Measurements from ENCODE around the gene CFAP299. TPM values are rescaled to one million over a fixed set of nuclear protein-coding genes. Genes with fewer than 3 reads are reported as not detected.

CFAP299 gene
- total and polyA plus RNA-seq, 2 of the 8 experiments (the other 6 are each of a cell fraction or from before 2014, with no cell fraction given): not detected

DNA sequence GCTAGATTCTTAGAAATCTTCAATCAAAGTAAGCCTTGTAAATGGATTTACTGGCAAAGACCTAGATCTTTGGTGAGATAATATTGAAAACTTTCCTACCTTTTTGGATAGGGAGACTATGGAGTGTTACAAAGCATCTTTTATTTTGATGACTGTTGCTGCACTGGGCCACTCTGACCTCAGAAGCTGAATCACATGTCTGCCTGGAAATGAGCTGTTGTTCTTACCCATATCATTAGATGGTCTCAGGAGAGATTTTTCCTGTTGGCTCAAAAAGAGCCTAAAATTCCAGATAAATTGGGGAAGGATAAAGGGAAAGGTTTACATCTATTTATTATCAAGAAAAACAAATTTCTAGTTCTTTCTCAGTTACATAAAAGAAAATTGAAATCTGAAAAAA lies 567.5 kb downstream of the CFAP299 start:
- H4K91ac ChIP-seq (replicated peaks; ENCODE audit: insufficient read length, low read length): no peak overlapping the region
- no peaks in the 10 kb centered on the region for H3K79me1 ChIP-seq (ENCODE audit: low read depth, low read length)
- no peak overlapping the region for H4K5ac ChIP-seq (ENCODE audit: insufficient read length, low read depth, low read length)
- ChIA-PET CTCF (ENCODE audit: partially characterized antibody) (no interaction called here), POLR2A (ENCODE audit: partially characterized antibody) (no interaction called here)
- H3K9me3 ChIP-seq (ENCODE audit: insufficient read depth in 2 of 2, low read depth in 1 of 2, low read length in 1 of 2): peaks cover 8 to 12% of the 10 kb centered on the region in 2 experiments; a peak in 3 of 4 replicates
- no peaks in the 10 kb centered on the region for H3K27me3 ChIP-seq (replicated peaks in 1 of 4; ENCODE audit: control insufficient read depth in 3 of 4, extremely low read depth in 1 of 4, insufficient read depth in 3 of 4, low read length in 3 of 4)
- no peak overlapping the region for H3K27ac ChIP-seq (ENCODE audit: low read depth, low read length)
- H2BK20ac ChIP-seq (ENCODE audit: low read length): no peak overlapping the region
- H4K8ac ChIP-seq (ENCODE audit: extremely low read depth, insufficient read depth, low read length): no peak overlapping the region
- no peak overlapping the region for H2BK12ac ChIP-seq (ENCODE audit: low read depth, low read length)
- no peak overlapping the region for H3K9ac ChIP-seq (replicated peaks in 1 of 4; ENCODE audit: extremely low read depth in 1 of 4, low read depth in 3 of 4, low read length in 3 of 4)
- TF ChIP-seq SIN3A (conservative IDR thresholded peaks at IDR 0.05 in 1 of 2, IDR thresholded peaks at IDR 0.05 in 1 of 2; ENCODE audit: low read depth in 1 of 2, low read length in 2 of 2) (no peak), RBBP5 (IDR thresholded peaks at IDR 0.05; ENCODE audit: borderline replicate concordance, low read depth, low read length) (no peak), RXRA (IDR thresholded peaks at IDR 0.05; ENCODE audit: insufficient read depth, low read depth, low read length) (no peak), CHD1 (IDR thresholded peaks at IDR 0.05; ENCODE audit: low read depth, low read length) (no peak), TCF12 (IDR thresholded peaks at IDR 0.05; ENCODE audit: low read depth, low read length) (no peak)
- H3K18ac ChIP-seq (ENCODE audit: extremely low read depth, low read length): no peak overlapping the region
- H4K20me1 ChIP-seq (replicated peaks in 1 of 2; ENCODE audit: control insufficient read depth in 1 of 2, insufficient read depth in 2 of 2, low read length in 2 of 2): no peaks in the 10 kb centered on the region
- H3K14ac ChIP-seq (ENCODE audit: insufficient read length): no peak overlapping the region
- DNase-seq (ENCODE audit: low read depth in 1 of 2, low spot score in 2 of 2) (no peak), FAIRE-seq (no peak)
- H3K23me2 ChIP-seq (ENCODE audit: low read depth, low read length): peaks cover 2% of the 10 kb centered on the region; the same call in 1 of the 2 replicates
- no peak overlapping the region for H3K23ac ChIP-seq (ENCODE audit: insufficient read length)
- H3K4me1 ChIP-seq (replicated peaks in 1 of 4; ENCODE audit: control insufficient read depth in 3 of 4, insufficient read depth in 4 of 4, low read length in 3 of 4): no peaks in the 10 kb centered on the region
- no peak overlapping the region for H2AFZ ChIP-seq (ENCODE audit: low read length)
- H2BK120ac ChIP-seq (replicated peaks; ENCODE audit: low read depth, low read length): no peak overlapping the region
- H2BK15ac ChIP-seq (ENCODE audit: low read length): no peak overlapping the region
- no peak overlapping the region for H3K4ac ChIP-seq (replicated peaks; ENCODE audit: insufficient read length, low read depth, low read length)
- no peaks in the 10 kb centered on the region for H3K79me2 ChIP-seq (ENCODE audit: control insufficient read depth in 1 of 2, insufficient read depth in 2 of 2, low read length in 2 of 2)
- no peak overlapping the region for H2AK5ac ChIP-seq (ENCODE audit: low read depth, low read length)
- no peak overlapping the region for H3K4me3 ChIP-seq (ENCODE audit: extremely low read depth in 1 of 4, insufficient read depth in 2 of 4, low read depth in 3 of 4, low read length in 4 of 4)
- no peaks in the 10 kb centered on the region; a peak in 1 of 8 replicates for H3K36me3 ChIP-seq (ENCODE audit: control insufficient read depth in 2 of 4, insufficient read depth in 4 of 4, low read length in 3 of 4)
- no peak overlapping the region for H2BK5ac ChIP-seq (ENCODE audit: low read depth, low read length)
- no peak overlapping the region for H3K56ac ChIP-seq (replicated peaks; ENCODE audit: insufficient read length, low read depth, low read length)
- H3K4me2 ChIP-seq (ENCODE audit: insufficient read depth in 1 of 2, low read depth in 2 of 2, low read length in 2 of 2): no peak overlapping the region
